ENCODE data around the gene ABCG5.

Gene ABCG5

DNA sequence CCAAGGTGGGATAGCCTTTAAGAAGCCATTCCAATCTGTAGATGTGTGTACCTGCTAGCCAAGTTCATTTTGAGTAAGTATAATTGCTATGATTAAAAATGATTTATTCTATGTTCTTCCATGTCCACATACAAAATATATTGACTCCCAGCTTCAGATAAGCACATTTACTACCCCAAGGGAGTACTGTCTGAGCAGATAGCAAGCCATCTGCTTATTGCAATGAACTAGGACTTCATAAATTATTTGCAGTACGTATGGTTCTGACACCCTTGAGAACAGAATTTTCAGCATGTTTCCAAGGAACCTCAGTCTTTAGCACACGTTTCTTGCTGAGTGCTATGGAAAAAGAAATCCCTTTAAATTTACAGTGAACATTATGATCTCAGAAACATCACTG lies 28.2 kb downstream of the ABCG5 start:
- no peak for DNase-seq (ENCODE audit: low read depth, low spot score)

DNA sequence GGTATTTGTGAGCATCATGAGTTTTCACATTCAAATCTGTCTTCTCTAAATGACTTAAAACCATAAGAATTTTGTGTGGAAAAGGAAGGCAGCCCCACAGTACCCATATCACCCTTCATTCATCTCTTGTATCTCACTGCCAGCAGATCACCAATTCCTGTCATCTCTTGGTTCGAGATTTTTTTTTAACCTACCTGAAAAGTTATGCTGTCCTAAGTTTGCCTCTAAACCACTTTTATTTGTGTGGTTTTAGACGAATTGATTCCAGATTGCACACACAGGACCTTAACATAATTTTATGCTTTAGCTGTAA lies 32.0 kb downstream of the ABCG5 start:
- DNase-seq (ENCODE audit: low read depth, low spot score), result no peak

- no peak for DNase-seq (ENCODE audit: low read depth, low spot score)
These were observed 35.5 kb downstream of the ABCG5 start for GRCh38 chr2:43803113-43803512.

GRCh38 chr2:43802135-43802534 lies 36.5 kb downstream of the ABCG5 start:
- DNase-seq (ENCODE audit: low read depth, low spot score), result no peak

- DNase-seq (ENCODE audit: low read depth, low spot score), result no peak
These were observed 37.7 kb downstream of the ABCG5 start for GRCh38 chr2:43800894-43801293.

- no peak for DNase-seq (ENCODE audit: low read depth, low spot score)
These were observed 40.3 kb downstream of the ABCG5 start for GRCh38 chr2:43798300-43798699.

GRCh38 chr2:43796206-43796605 lies 42.4 kb downstream of the ABCG5 start:
- DNase-seq (ENCODE audit: low read depth, low spot score), result no peak

- no peak for DNase-seq (ENCODE audit: low read depth, low spot score)
These were observed 43.7 kb downstream of the ABCG5 start for GRCh38 chr2:43794956-43795355.

- DNase-seq (ENCODE audit: low read depth, low spot score), result no peak
These were observed 46.0 kb downstream of the ABCG5 start for GRCh38 chr2:43792653-43793052.

GRCh38 chr2:43791035-43791765 lies 47.4 kb downstream of the ABCG5 start:
- no peak for DNase-seq (ENCODE audit: low read depth, low spot score)

DNA sequence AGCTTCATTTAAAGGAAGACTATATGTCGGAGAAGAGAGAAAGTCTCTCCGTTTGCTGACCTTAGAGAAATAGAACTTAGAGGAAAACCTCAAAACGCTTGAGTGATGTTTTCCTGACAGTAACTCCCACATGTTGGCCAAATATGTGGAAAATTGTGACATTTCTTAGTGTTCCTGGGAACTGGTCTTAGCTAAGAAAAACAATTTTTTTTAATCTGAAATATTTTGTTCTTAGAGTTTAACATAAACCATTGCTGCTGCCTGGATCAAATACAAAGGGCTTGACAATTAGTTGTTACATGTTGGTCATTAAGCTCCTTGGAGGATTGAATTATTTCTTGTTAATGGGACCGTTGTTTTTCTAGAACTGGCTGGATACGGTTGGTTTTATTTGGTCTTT lies 48.5 kb downstream of the ABCG5 start:
- no peak for DNase-seq (ENCODE audit: low read depth, low spot score)

- DNase-seq (ENCODE audit: low read depth, low spot score), result no peak
These were observed 50.0 kb downstream of the ABCG5 start for GRCh38 chr2:43788646-43789045.

GRCh38 chr2:43787895-43788294 lies 50.7 kb downstream of the ABCG5 start:
- DNase-seq (ENCODE audit: low read depth, low spot score), result no peak

DNA sequence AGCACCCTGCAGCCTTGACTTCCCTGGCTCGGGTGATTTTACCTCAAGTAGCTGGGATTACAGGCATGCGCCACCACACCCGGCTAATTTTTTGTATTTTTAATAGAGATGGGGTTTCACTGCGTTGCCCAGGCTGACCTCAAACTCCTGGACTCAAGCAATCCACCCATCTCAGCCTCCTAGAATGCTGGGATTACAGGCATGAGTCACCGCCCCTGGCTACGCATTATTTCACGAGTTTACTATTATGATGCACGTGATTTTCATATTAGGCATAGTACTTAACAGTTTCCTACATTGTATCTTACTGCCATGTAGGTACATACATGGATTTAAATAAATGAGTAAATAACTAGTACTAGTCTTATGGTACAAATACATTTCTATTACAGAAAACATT lies 60.4 kb downstream of the ABCG5 start:
- DNase-seq (ENCODE audit: low read depth, low spot score), result no peak

DNA sequence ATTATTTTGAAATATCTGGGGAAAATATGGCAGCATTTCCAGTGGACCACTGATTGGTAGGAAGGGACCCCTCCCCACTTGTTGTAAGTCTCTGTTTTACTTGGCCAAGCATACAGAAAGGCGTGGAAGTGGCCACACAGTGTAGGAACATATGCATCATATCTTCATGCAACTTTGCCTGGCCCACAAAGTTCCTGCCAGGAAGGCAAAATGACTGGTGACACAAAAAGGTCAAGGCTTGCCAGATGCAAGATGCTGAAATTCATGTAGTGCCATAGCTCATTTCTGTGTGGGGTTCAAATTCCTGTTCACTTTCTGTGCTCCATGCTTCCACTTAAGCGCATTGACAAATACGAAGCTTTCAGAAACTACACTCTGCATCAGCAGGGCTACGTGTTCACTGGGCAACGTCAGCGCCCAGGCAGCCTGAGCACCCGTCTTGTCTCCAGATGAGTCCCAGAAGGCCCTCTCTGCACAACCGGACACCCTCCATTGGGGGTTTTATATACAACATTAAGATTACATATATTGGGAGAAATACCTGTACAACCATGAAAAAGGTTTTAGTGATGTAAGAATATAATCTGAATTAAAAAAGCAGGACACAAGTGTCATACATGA lies 61.2 kb downstream of the ABCG5 start:
- no peak for DNase-seq (ENCODE audit: low read depth, low spot score)

DNA sequence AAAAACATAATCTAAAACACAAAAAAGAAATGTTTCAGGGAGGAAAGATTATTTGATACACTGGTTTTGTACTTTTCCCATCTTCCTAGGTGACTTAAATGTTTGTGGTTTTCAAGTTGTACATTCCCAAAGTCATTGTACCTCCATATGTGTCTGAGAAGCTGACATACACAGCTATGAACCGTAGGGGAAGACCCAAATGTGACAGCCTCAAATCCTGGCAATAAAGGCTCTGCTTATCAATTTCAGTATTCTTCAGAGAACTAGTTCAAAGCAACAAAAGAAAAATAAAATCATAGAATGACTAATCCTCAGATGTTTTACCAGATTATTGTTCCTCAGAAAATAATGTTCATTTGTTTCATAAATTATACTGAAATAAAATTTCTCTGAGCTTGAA lies 62.3 kb downstream of the ABCG5 start:
- no peak for DNase-seq (ENCODE audit: low read depth, low spot score)

GRCh38 chr2:43774617-43775016 lies 64.0 kb downstream of the ABCG5 start:
- DNase-seq (ENCODE audit: low read depth, low spot score), result no peak

DNA sequence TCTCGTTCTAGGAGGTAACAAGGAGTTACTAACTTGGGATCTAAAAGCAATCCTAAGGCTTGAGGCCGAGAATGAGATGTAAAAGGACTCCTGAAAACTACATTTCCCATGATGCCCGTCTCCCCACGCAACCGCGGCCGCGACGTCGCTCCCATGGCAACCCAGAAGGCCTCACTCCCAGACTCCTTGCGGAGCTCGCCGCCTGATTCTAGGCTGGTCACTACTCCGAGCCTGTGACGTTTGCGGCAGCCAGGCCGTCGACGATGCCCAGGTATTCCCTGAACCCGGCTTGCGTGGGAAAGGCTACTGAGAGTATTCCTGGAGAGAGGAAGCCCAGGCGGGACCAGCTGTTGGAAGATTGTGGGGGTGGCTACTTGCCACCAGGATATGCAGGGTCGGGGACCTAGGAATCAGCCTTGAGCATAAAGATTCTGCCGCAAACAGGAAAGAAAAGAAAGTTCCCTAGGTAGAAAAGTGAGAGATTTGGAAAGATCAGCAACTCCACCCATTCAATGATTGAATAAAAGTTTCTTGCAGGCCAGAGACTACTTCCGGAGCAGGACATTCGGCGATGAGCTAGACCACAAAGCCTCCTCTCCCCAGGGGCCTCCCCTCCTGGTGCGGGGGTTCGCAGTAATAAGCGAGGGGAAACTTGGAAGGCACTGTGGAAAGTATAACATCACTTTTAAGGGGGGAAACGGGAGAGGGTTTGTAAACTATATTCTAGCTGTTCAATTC lies 64.6 kb downstream of the ABCG5 start, which contains the start of gene DYNC2LI1:
DYNC2LI1 (plus strand) TSS at position 164 of the 738 bp plus-strand sequence; CDS start at position 264, 100 bp downstream.
- DNase-seq (ENCODE audit: low read depth, low spot score), result peak; percentile 94

DNA sequence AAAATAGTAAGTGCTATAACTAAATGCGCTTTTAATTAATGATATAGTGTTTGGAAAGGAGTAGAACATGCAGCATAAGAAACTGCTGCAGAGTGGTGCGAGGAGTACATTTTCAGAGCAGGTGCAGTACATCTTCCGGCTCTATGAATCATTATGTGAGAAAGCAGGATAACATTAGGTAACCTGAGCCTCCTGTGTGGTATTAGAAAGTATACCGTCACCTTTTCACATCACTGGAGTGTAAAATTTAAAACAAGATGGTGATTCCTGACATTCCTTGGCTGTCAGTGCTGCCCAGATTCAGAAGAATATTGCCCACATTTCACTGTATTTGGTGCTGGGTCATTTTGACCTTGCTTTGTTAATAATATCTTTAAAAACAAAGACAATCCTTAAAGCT lies 72.6 kb downstream of the ABCG5 start:
- DNase-seq (ENCODE audit: low read depth, low spot score), result no peak

DNA sequence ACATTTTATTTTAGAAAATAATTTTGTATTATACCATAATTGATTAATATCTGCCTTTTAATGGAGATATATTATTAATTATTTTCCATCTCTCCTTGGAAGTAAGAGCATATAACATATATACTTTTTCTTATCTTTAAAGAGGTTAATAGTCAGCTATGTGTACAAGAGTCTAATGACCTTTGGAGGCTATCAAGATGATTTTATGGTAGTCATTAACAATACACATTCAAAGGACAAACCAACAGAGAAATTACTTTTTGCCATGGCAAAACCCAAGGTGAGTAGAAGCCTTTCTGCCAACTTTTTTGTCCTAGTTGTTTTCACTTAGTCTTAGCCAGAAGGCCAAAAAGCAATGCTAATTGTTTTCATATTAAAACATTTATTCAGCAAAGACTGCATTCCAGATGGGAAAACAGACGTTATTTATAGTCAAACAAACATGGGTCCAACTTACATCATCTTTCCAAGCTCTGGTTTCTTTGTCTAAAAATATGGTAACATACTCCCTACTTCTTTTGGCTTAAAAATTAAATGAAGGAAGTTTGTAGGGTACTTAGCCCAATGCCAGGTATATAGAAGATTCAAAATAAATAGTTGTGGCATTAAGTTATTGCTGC lies 74.4 kb downstream of the ABCG5 start:
- DNase-seq (ENCODE audit: low read depth, low spot score), result no peak

- no peak for DNase-seq (ENCODE audit: low read depth, low spot score)
These were observed 75.5 kb downstream of the ABCG5 start for GRCh38 chr2:43763091-43763490.

All from ELF-1 (cell line).